ENCODE measurements around the gene ANKEF1.

Gene ANKEF1

DNA sequence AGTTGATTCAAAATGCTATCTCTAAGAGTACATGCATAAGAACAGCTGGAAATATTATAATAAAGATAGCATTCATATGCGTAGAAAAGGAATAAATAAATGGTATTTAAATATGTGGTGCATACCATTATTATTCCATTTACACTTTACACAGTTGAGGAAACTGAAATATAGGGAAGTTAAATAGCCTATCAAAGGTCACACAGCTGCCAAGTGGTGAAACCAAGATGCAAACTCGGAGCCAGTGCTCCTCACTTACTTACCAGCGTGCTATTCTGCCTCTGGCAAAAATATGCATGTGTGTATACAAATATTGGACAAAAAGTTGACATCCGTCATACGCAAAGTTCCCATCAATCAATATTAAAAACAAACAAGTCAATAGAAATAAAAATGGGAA, 22.3 kb upstream of the ANKEF1 start:
- no peaks in the 10 kb centered on the region for H3K4me1 ChIP-seq (ENCODE audit: insufficient read depth, low read length)
- H2AFZ ChIP-seq (ENCODE audit: low read depth, low read length), result no peak overlapping the region
- TF ChIP-seq EZH2 (IDR thresholded peaks at IDR 0.05; ENCODE audit: borderline replicate concordance, low read depth, low read length, severe bottlenecking), result no peak
- TF ChIP-seq, protein P1, sequence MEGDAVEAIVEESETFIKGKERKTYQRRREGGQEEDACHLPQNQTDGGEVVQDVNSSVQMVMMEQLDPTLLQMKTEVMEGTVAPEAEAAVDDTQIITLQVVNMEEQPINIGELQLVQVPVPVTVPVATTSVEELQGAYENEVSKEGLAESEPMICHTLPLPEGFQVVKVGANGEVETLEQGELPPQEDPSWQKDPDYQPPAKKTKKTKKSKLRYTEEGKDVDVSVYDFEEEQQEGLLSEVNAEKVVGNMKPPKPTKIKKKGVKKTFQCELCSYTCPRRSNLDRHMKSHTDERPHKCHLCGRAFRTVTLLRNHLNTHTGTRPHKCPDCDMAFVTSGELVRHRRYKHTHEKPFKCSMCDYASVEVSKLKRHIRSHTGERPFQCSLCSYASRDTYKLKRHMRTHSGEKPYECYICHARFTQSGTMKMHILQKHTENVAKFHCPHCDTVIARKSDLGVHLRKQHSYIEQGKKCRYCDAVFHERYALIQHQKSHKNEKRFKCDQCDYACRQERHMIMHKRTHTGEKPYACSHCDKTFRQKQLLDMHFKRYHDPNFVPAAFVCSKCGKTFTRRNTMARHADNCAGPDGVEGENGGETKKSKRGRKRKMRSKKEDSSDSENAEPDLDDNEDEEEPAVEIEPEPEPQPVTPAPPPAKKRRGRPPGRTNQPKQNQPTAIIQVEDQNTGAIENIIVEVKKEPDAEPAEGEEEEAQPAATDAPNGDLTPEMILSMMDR (IDR thresholded peaks at IDR 0.05; ENCODE audit: borderline replicate concordance, extremely low read depth, low read length, poor library complexity, severe bottlenecking), result no peak
- no peaks in the 10 kb centered on the region for H4K20me1 ChIP-seq (ENCODE audit: insufficient read depth, low read length)
- H3K4me3 ChIP-seq (ENCODE audit: low read depth in 1 of 2, low read length in 2 of 2), result no peak overlapping the region
- no peak overlapping the region for H3K9ac ChIP-seq (ENCODE audit: low read depth, low read length)
- H3K79me2 ChIP-seq (ENCODE audit: insufficient read depth, low read length), result no peaks in the 10 kb centered on the region
- no peaks in the 10 kb centered on the region for H3K36me3 ChIP-seq (ENCODE audit: insufficient read depth, low read length)
- no peak overlapping the region for H3K27ac ChIP-seq (ENCODE audit: low read length)
- no peak overlapping the region for H3K4me2 ChIP-seq (ENCODE audit: insufficient read depth, low read length)
- H3K27me3 ChIP-seq (ENCODE audit: insufficient read depth, low read length, poor library complexity), result peaks cover 3% of the 10 kb centered on the region
- H3K9me3 ChIP-seq (ENCODE audit: insufficient read depth, low read length, severe bottlenecking), result no peaks in the 10 kb centered on the region
- DNase-seq (no peak), ATAC-seq (ENCODE audit: insufficient read depth, low read depth) (no peak)

DNA sequence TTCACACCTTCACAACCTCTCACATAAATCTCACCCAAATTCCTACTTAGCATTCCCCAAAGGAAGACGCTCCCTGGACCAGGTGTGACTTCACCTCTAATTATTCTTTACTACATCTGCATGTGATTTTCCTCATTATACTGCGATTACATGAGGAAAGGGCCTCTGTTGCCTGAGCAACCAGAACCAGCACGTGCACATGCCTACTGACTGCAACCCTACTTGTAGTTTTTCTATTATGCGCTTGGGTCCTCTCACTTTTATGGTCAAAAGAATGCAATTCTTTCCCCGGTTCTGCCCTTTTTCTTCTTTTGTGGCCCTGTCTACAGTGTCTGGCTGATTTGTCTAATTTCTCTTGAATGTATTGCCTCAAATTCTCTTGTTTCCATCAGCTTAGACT, 20.4 kb upstream of the ANKEF1 start:
- TF ChIP-seq, protein P1 (IDR thresholded peaks at IDR 0.05; ENCODE audit: borderline replicate concordance, extremely low read depth, low read length, poor library complexity, severe bottlenecking), result no peak
- TF ChIP-seq EZH2 (IDR thresholded peaks at IDR 0.05; ENCODE audit: borderline replicate concordance, low read depth, low read length, severe bottlenecking), result no peak
- Histone ChIP-seq H3K79me2 (ENCODE audit: insufficient read depth, low read length) (no peaks in the 10 kb centered on the region), H3K9ac (ENCODE audit: low read depth, low read length) (no peak overlapping the region), H3K27ac (ENCODE audit: low read length) (no peak overlapping the region), H4K20me1 (ENCODE audit: insufficient read depth, low read length) (no peaks in the 10 kb centered on the region), H3K4me1 (ENCODE audit: insufficient read depth, low read length) (no peaks in the 10 kb centered on the region), H3K4me2 (ENCODE audit: insufficient read depth, low read length) (no peak overlapping the region), H3K9me3 (ENCODE audit: insufficient read depth, low read length, severe bottlenecking) (no peaks in the 10 kb centered on the region), H3K4me3 (ENCODE audit: low read depth in 1 of 2, low read length in 2 of 2) (no peak overlapping the region), H3K36me3 (ENCODE audit: insufficient read depth, low read length) (no peaks in the 10 kb centered on the region), H2AFZ (ENCODE audit: low read depth, low read length) (no peak overlapping the region), H3K27me3 (ENCODE audit: insufficient read depth, low read length, poor library complexity) (no peaks in the 10 kb centered on the region)
- DNase-seq (no peak), ATAC-seq (ENCODE audit: insufficient read depth, low read depth) (no peak)

GRCh38 chr20:10020937-10021336, 13.8 kb upstream of the ANKEF1 start:
- Histone ChIP-seq H3K9ac (ENCODE audit: low read depth, low read length) (no peak overlapping the region), H4K20me1 (ENCODE audit: insufficient read depth, low read length) (no peaks in the 10 kb centered on the region), H3K36me3 (ENCODE audit: insufficient read depth, low read length) (no peaks in the 10 kb centered on the region), H2AFZ (ENCODE audit: low read depth, low read length) (no peak overlapping the region), H3K27me3 (ENCODE audit: insufficient read depth, low read length, poor library complexity) (no peaks in the 10 kb centered on the region), H3K9me3 (ENCODE audit: insufficient read depth, low read length, severe bottlenecking) (no peaks in the 10 kb centered on the region), H3K4me1 (ENCODE audit: insufficient read depth, low read length) (no peaks in the 10 kb centered on the region), H3K27ac (ENCODE audit: low read length) (no peak overlapping the region), H3K4me3 (ENCODE audit: low read depth in 1 of 2, low read length in 2 of 2) (no peak overlapping the region), H3K4me2 (ENCODE audit: insufficient read depth, low read length) (no peak overlapping the region), H3K79me2 (ENCODE audit: insufficient read depth, low read length) (no peaks in the 10 kb centered on the region)
- ATAC-seq (ENCODE audit: insufficient read depth, low read depth), result no peak
- TF ChIP-seq, protein P1 (IDR thresholded peaks at IDR 0.05; ENCODE audit: borderline replicate concordance, extremely low read depth, low read length, poor library complexity, severe bottlenecking), result no peak
- TF ChIP-seq EZH2 (IDR thresholded peaks at IDR 0.05; ENCODE audit: borderline replicate concordance, low read depth, low read length, severe bottlenecking), result no peak
- no peak for DNase-seq

DNA sequence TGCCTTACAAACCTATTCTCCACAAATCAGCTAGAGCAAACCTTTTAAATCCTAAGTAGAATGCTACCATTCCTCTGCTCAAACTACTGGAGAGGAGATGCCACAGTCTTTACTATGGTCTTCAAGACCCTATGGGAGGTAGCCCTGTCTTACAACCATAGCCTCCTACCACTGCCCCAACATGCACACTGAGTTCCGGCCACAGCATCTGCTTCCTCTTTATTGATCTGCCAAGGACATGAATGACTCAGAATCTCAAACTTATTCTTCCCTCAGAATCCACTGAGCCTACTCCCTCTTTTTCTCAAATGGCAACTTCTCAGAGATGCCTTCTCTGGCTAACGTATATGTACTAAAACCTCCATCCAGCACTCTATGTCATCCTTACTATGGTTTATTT, 12.2 kb upstream of the ANKEF1 start:
- H3K36me3 ChIP-seq (ENCODE audit: insufficient read depth, low read length), result no peaks in the 10 kb centered on the region
- no peak overlapping the region for H3K4me2 ChIP-seq (ENCODE audit: insufficient read depth, low read length)
- H3K9ac ChIP-seq (ENCODE audit: low read depth, low read length), result no peak overlapping the region
- H3K4me3 ChIP-seq (ENCODE audit: low read depth in 1 of 2, low read length in 2 of 2), result no peak overlapping the region
- TF ChIP-seq, protein P1 (IDR thresholded peaks at IDR 0.05; ENCODE audit: borderline replicate concordance, extremely low read depth, low read length, poor library complexity, severe bottlenecking), result no peak
- no peak for TF ChIP-seq EZH2 (IDR thresholded peaks at IDR 0.05; ENCODE audit: borderline replicate concordance, low read depth, low read length, severe bottlenecking)
- H2AFZ ChIP-seq (ENCODE audit: low read depth, low read length), result no peak overlapping the region
- H3K79me2 ChIP-seq (ENCODE audit: insufficient read depth, low read length), result no peaks in the 10 kb centered on the region
- no peak overlapping the region for H3K27ac ChIP-seq (ENCODE audit: low read length)
- DNase-seq (no peak), ATAC-seq (ENCODE audit: insufficient read depth, low read depth) (no peak)
- no peaks in the 10 kb centered on the region for H3K4me1 ChIP-seq (ENCODE audit: insufficient read depth, low read length)
- H3K27me3 ChIP-seq (ENCODE audit: insufficient read depth, low read length, poor library complexity), result no peaks in the 10 kb centered on the region
- H4K20me1 ChIP-seq (ENCODE audit: insufficient read depth, low read length), result no peaks in the 10 kb centered on the region
- no peaks in the 10 kb centered on the region for H3K9me3 ChIP-seq (ENCODE audit: insufficient read depth, low read length, severe bottlenecking)

Data from DND-41 (cell line).